Ammon's horn (tissue), 1 donor: ENCODE results near the gene ICOS.
"Not testable (repeated sequence)": the region's sequence is repeated elsewhere in the genome, so short reads cannot be mapped to it uniquely, and the experiment has no call there.

Source experiments
- DNase-seq: peaks from one replicate; pipeline ENCODE4 v3.0.0-alpha.2; 2016; ENCODE audit warnings: low spot score

The ICOS gene

GRCh38 chr2:203975912-203976311 is 39.3 kb downstream of the ICOS start:
- DNase-seq, result no peak

GRCh38 chr2:203982276-203982675 is 45.7 kb downstream of the ICOS start:
- no peak for DNase-seq

GRCh38 chr2:203983064-203983715 is 46.6 kb downstream of the ICOS start:
- no peak for DNase-seq

DNA sequence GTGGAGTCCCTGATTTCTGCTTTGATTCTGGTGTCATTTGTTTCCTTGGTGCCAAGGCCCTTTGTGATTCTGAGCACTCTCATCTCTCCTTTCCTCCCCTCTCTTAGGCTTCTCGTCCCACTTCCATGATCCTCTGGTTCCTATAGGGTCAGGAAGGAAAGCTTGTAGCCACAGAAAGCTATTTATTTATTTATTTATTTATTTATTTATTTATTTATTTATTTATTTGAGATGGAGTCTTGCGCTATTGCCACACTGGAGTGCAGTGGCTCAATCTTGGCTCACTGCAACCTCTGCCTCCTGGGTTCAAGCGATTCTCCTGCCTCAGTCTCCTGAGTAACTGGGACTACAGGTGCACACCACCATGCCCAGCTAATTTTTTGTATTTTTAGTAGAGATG is 49.4 kb downstream of the ICOS start:
- DNase-seq, result not testable (repeated sequence)

DNA sequence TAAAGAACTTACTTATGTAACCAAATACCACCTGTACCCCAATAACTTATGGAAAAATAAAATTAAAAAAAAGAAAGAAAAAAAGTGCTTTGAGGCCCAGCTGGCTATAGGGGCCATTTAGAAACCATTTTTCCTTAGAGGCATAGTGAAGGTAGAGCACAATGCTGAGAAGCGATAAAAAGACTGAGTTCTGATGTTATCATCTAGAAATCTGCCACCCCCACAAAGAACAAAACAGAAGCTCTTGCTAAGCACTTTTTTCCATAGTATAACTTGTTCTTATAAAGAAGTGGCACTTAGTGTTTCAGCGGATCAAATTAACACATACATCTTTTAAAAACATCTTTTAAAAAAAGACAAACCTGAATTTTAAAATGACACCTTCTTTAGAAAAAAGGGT is 51.4 kb downstream of the ICOS start:
- DNase-seq, result no peak

DNA sequence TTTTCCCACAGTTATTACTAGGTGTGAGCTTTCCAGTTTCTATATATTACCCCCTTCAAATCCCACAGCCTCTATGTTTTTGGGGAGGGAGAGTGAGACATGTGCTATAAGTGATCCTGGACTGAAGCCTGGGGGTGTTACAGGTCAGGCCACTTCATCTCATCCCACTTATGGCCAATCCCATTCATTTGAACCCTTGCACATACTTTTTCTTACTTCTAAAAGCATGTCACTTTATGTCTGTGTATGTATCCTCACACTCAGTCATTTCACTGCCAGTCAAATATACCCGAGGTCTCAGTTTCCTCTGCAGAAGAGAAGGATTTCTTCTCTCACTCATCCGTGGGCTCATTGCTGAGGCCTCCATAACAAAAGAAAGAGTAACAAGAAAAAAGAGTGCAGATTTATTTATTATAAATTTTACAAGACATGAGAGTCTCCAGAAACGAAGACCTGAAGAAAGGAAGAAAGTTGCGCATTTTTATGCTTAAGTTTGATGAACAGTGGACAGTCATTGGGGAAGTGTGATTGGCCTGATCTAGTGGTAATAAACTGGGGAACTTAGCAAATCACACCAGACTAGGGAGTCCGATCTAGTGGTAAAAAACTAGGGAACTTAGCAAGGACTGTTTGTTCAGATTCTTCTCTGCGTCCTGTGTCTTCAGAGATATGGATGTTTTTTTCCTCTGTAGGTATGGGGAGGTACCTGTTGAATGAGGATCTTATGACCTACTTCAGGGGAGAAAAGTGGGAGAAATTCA is 52.1 kb downstream of the ICOS start:
- no peak for DNase-seq

DNA sequence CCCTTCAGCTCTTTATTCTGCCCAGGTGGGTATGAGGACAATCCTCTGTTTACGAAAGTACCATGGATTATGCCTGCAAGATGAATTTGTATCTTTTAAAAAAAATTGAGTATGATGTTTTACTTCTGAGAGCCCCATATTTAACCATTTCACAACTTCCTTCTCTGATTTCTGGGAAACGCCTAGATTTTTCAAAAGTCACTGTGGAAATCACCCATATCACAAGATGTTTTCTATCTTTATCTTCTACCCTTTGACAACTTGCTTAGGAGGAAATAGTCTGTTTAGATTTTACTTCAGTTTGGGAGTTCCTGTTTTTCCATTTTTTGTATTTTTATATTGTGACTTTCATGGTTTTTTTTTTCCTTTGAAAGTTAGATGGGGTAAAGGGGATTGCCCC is 53.0 kb downstream of the ICOS start:
- DNase-seq, result no peak

GRCh38 chr2:203992509-203992908 is 55.9 kb downstream of the ICOS start:
- DNase-seq, result no peak

- DNase-seq, result no peak
Measured at GRCh38 chr2:203993011-203993410, 56.4 kb downstream of the ICOS start.

- no peak for DNase-seq
Measured at GRCh38 chr2:203993560-203993959, 57.0 kb downstream of the ICOS start.

- DNase-seq, result no peak
Measured at GRCh38 chr2:203994735-203995134, 58.2 kb downstream of the ICOS start.

DNA sequence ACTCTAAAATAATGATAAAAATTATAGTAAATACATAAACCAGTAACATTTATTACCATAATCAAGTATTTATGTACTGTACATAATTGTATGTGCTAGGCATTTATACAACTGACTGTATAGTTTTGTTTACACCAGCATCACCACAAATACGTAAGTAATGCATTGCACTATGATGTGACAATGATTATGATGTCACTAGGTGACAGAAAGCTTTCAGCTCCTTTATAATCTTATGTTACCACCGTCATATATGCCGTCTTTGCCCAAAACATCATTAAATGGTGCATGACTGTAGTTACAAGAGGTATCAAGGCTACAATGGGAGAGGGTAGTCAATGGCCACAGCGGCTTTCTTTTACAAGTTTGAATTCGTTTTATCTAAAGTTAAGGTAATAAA is 60.1 kb downstream of the ICOS start:
- no peak for DNase-seq

GRCh38 chr2:203997481-203997880 is 60.9 kb downstream of the ICOS start:
- DNase-seq, result no peak

DNA sequence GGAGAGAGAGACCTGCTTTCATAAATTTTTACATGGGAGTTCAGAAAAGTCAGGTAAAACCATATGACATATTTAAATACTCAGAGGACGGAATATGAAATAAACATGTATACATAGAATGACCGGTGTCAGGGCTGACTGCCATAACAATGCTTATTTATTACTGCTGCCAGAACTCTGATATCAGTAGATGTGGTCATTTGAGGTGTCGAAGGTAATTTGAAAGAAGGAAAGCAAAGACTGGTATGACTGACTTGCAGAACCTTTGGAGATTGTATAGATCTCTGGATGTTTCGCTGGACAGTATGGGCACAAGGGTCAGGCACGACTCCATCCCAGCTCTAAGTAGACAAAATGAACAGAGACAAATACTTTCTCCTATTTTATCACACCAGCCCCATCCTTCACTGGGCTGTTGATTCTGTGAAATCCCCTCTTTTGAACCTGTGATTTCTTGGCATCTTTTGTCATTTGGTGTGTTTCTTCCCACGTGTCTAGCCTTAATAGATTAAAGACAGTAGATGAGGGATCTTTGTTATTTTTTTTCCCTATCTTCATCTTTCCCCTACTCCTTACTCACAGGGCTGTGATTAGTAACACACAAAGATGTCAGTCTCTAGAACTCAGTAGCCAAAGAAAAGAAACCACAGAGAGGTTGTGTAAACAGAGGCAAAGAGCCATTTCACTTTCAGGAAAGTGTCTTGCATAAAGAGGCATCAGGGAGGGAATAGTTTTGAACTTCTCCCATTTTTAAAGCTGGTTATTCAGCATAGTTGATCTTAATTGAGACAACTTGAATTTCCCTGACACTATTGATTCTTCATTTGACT is 61.6 kb downstream of the ICOS start:
- DNase-seq, result no peak

- DNase-seq, result no peak
Measured at GRCh38 chr2:203999835-204000234, 63.3 kb downstream of the ICOS start.

DNA sequence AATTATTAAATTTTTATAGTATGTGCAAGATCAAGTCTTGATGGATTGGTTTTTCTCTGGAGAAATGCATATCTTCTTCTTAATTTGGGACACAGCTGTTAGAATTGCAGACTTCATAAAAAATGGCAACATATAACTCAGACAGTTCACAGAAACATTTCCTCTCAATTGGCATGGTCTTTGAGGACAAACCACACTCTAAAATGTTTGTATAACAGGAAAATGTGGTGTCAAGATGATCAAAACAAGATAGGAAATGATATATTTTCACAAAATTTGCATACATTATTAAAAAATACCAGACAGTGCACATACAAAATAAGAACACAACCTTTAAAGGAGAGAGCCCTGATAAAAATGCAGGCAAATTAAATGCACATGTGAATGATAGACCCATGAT is 63.9 kb downstream of the ICOS start:
- DNase-seq, result no peak

DNA sequence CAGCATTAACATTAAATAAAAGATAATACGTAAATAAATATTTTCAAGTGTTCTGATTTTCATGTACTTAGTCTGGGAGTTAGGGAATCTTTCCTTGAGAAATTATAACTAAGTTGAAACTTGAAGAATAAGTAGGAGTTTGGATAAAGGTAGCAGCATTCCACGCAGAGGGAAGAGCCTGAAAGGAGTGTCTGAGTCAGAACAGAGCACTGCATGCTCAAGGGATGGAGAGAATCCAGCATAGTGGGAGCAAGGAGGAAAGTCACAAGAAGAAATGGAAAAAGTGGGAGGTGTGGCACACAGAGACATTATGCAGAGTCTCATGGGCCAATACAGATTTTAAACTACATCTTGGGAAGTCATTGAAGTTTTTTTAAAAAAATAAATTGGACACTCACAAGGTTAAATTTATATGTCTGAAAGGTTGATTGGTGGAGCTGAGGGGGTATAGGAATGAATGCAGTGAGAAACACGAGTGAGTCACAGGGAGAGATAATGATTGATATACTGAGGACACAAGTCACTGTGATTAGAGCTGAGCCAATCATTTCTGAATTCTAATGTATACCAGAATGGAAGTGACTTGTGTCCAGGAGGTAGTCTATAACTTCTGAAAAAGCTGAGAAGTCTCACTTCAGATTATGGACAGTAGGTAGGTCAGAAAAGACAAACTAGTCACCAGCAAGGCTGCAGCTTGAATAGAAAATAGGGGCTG is 66.9 kb downstream of the ICOS start:
- DNase-seq, result no peak

GRCh38 chr2:204004912-204005311 is 68.3 kb downstream of the ICOS start:
- no peak for DNase-seq

DNA sequence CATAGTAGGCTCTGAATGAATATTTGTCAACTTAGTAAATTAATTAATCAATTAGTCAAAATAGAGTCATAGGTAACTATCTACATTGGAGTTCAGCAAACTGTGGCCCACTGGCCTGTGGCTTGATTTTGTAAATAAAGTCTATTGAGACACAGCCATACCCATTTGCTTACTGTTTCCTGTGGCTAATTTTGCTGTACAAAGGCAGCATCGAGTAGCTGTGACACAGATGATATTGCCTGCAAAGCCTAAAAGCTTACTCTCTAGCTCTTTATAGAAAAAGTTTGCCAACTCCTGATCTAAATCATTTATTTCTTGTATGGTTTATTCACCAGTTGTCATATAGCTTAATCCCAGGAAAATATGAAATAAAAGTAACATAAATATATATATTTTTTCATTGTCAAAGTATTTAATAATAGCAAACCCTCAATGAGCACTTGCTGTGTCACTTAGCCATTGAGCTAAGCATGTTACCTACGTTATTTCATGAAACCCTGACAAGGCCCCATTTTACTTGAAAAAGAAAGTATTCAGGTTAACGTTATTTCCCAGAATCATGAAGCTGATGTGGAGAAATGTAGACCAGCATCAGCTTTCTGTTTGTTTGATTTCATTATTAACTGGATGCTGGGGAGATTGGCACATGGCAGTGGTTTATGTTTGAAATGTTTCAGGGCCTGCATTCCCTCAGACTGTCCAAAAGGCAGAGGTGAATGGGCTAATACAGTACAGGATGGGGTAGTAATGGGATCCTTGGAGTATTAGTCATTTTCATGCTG is 69.6 kb downstream of the ICOS start:
- no peak for DNase-seq

DNA sequence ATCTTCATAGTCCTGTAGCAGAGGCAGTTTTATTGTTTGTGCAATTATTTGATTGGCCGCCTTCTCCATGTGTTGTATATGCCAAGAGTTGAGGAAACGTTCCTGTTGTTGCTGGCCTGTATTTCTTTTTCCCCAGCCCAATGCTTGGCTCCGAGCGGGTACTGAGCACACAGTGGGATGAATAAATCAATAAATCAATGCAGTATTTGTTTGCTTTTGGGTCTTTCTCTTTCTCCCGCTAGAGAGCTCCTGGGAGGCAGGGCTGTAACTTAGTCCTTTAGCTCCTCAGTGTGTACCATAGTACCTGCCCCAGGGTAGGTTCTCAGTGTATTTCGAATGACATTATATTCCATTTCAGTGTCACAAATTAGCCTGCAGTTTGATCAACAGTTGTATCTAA is 71.8 kb downstream of the ICOS start:
- no peak for DNase-seq
